IMR-90 (cell line): ENCODE measurements around the gene NAA80. TPM values are rescaled to one million over a fixed set of nuclear protein-coding genes. Genes with fewer than 3 reads are reported as not detected.
A peak's percentile ranks its signal among the peaks of the same experiment; 100 is the strongest.

Experiments used
- ATAC-seq: fragments of 200-7000 bp; cut with Tn5 transposase; 2 replicates; pipeline ENCODE4 v1.9.1; 2020; ENCODE audit warnings: low read depth, mild to moderate bottlenecking, moderate library complexity
- BruUV-seq: library from RNA; stranded (reverse); fragments of 400-500 nt; replicated peaks from 2 replicates; lab custom pipeline; 2021; lab: Mats Ljungman, UMichigan
- CTCF ChIA-PET: fragments of 300-600 bp; formaldehyde crosslinking; extraction: SDS; loops from one replicate; lab custom pipeline; 2021; ENCODE audit warnings: antibody characterized with exemption; lab: Yijun Ruan, JAX
- POLR2A ChIA-PET: fragments of 300-600 bp; sonication (Branson Sonifier 250); formaldehyde crosslinking; loops from one replicate; lab custom pipeline; 2022; ENCODE audit warnings: antibody characterized with exemption; ENCODE audit not compliant: unreplicated experiment; lab: Charles Lee
- DNase-seq: peaks from one replicate; pipeline ENCODE4 v3.0.0; 2013
- H2AFZ ChIP-seq: replicated peaks from 2 replicates; pipeline ENCODE3; 2013; ENCODE audit warnings: low read length, mild to moderate bottlenecking; ENCODE audit not compliant: poor library complexity
- H2AK5ac ChIP-seq: 2 replicates; pipeline ENCODE4 v1.6.1; 2013; ENCODE audit warnings: low read depth, low read length, inconsistent platforms
- H2AK9ac ChIP-seq: replicated peaks from 2 replicates; pipeline ENCODE3; 2013; ENCODE audit warnings: mild to moderate bottlenecking, low read depth, low read length, moderate library complexity; ENCODE audit not compliant: poor library complexity
- H2BK120ac ChIP-seq: 2 replicates; pipeline ENCODE4 v1.6.1; 2013; ENCODE audit warnings: low read depth, low read length, inconsistent platforms
- H2BK15ac ChIP-seq: 3 replicates; pipeline ENCODE4 v1.6.1; 2013; ENCODE audit warnings: low read depth, low read length, inconsistent platforms
- H2BK20ac ChIP-seq: 2 replicates; pipeline ENCODE4 v1.6.1; 2013; ENCODE audit warnings: low read depth, mild to moderate bottlenecking, inconsistent platforms, low read length, moderate library complexity
- H2BK5ac ChIP-seq: 2 replicates; pipeline ENCODE4 v1.6.1; 2013; ENCODE audit warnings: mild to moderate bottlenecking, low read depth, low read length, inconsistent platforms; ENCODE audit not compliant: poor library complexity, severe bottlenecking
- H3K14ac ChIP-seq: replicated peaks from 2 replicates; pipeline ENCODE4 v1.6.1; 2013; ENCODE audit warnings: low read depth, low read length, inconsistent platforms
- H3K18ac ChIP-seq: 2 replicates; pipeline ENCODE4 v1.6.1; 2013; ENCODE audit warnings: low read depth, low read length, control low read depth
- H3K23ac ChIP-seq: 2 replicates; pipeline ENCODE4 v1.6.1; 2013; ENCODE audit warnings: low read depth, low read length, inconsistent platforms
- H3K27ac ChIP-seq: 2 replicates; pipeline ENCODE4 v1.5.1; 2013; ENCODE audit warnings: mild to moderate bottlenecking, control low read depth, low read length; ENCODE audit not compliant: insufficient read depth
- H3K27me3 ChIP-seq: 2 replicates; pipeline ENCODE4 v1.6.1; 2013; ENCODE audit warnings: low read length; ENCODE audit not compliant: control insufficient read depth, insufficient read depth
- H3K36me3 ChIP-seq: 2 replicates; pipeline ENCODE4 v1.6.1; 2013; ENCODE audit warnings: low read length, mixed read lengths; ENCODE audit not compliant: control insufficient read depth, insufficient read depth
- H3K4ac ChIP-seq: 2 replicates; pipeline ENCODE4 v1.6.1; 2013; ENCODE audit warnings: low read depth, low read length, inconsistent platforms
- H3K4me1 ChIP-seq: 2 replicates; pipeline ENCODE4 v1.6.1; 2013; ENCODE audit warnings: low read length, mixed read lengths; ENCODE audit not compliant: control insufficient read depth, insufficient read depth
- H3K4me2 ChIP-seq: 2 replicates; pipeline ENCODE4 v1.6.1; 2013; ENCODE audit warnings: low read depth, mild to moderate bottlenecking, control low read depth, low read length, moderate library complexity
- H3K4me3 ChIP-seq: 2 replicates; pipeline ENCODE4 v1.5.1; 2013; ENCODE audit warnings: low read depth, mild to moderate bottlenecking, control low read depth, low read length, moderate library complexity; ENCODE audit not compliant: insufficient read depth
- H3K56ac ChIP-seq: 2 replicates; pipeline ENCODE4 v1.6.1; 2013; ENCODE audit warnings: low read length, inconsistent platforms; ENCODE audit not compliant: insufficient read depth; ENCODE audit errors: extremely low read depth
- H3K79me1 ChIP-seq, 2 experiments: 2 replicates each; pipeline ENCODE4 v1.6.1; 2013; ENCODE audit warnings: low read length in 2 of 2, inconsistent platforms in 1 of 2, low read depth in 1 of 2
- H3K9ac ChIP-seq: 2 replicates; pipeline ENCODE4 v1.6.1; 2013; ENCODE audit warnings: low read depth, low read length, control low read depth
- H3K9me1 ChIP-seq: 2 replicates; pipeline ENCODE4 v1.6.1; 2013; ENCODE audit warnings: low read length, inconsistent platforms; ENCODE audit not compliant: insufficient read depth
- H3K9me3 ChIP-seq: 2 replicates; pipeline ENCODE4 v1.6.1; 2013; ENCODE audit warnings: low read length; ENCODE audit not compliant: control insufficient read depth, insufficient read depth
- H4K20me1 ChIP-seq: 2 replicates; pipeline ENCODE4 v1.6.1; 2013; ENCODE audit warnings: low read length, inconsistent platforms; ENCODE audit not compliant: insufficient read depth
- H4K5ac ChIP-seq: 2 replicates; pipeline ENCODE4 v1.6.1; 2013; ENCODE audit warnings: mild to moderate bottlenecking, low read depth, low read length, control low read depth
- H4K8ac ChIP-seq, 2 experiments: 2 replicates each; pipeline ENCODE4 v1.6.1; 2013; ENCODE audit warnings: low read depth in 2 of 2, low read length in 2 of 2, control low read depth in 1 of 2, inconsistent platforms in 1 of 2
- H4K91ac ChIP-seq: 2 replicates; pipeline ENCODE4 v1.6.1; 2013; ENCODE audit warnings: low read depth, low read length, inconsistent platforms; ENCODE audit not compliant: insufficient read depth
- CEBPB ChIP-seq: IDR thresholded peaks from 2 replicates; pipeline ENCODE4 v1.6.1; 2012; ENCODE audit warnings: low read depth, low read length, improper control_type of control experiment
- CHD1 ChIP-seq: IDR thresholded peaks from 2 replicates; pipeline ENCODE4 v1.6.1; 2012; ENCODE audit warnings: low read depth, low read length, improper control_type of control experiment
- CTCF ChIP-seq: conservative IDR thresholded peaks from 2 replicates; pipeline ENCODE4 v1.5.1; 2012; ENCODE audit warnings: mild to moderate bottlenecking, low read depth, low read length, improper control_type of control experiment
- MAFK ChIP-seq: IDR thresholded peaks from 2 replicates; pipeline ENCODE4 v1.6.1; 2012; ENCODE audit warnings: low read depth, low read length, improper control_type of control experiment
- MAZ ChIP-seq: IDR thresholded peaks from 2 replicates; pipeline ENCODE4 v1.6.1; 2012; ENCODE audit warnings: low read depth, mild to moderate bottlenecking, low read length, improper control_type of control experiment, moderate library complexity, borderline replicate concordance
- MXI1 ChIP-seq: IDR thresholded peaks from 2 replicates; pipeline ENCODE4 v1.6.1; 2012; ENCODE audit warnings: low read depth, mild to moderate bottlenecking, low read length, moderate library complexity, borderline replicate concordance
- NFE2L2 ChIP-seq: fragments of 150-350 bp; IDR thresholded peaks from 2 replicates; pipeline ENCODE4 v1.6.1; 2016; ENCODE audit warnings: low read depth, mild to moderate bottlenecking, low read length
- RAD21 ChIP-seq: IDR thresholded peaks from 2 replicates; pipeline ENCODE4 v1.6.1; 2012; ENCODE audit warnings: low read length, improper control_type of control experiment
- RFX5 ChIP-seq: IDR thresholded peaks from 2 replicates; pipeline ENCODE4 v1.8.0; 2012; ENCODE audit warnings: low read depth, mild to moderate bottlenecking, low read length, moderate library complexity
- SMC3 ChIP-seq: fragments of 150-350 bp; IDR thresholded peaks from 2 replicates; pipeline ENCODE4 v1.6.1; 2016; ENCODE audit warnings: low read depth, mild to moderate bottlenecking, antibody characterized with exemption, low read length, moderate library complexity
- WGBS, 2 experiments: methylation state at CpG; one replicate each; pipeline versions ENCODE4 v1.1.5 to v1.1.7; 2013; ENCODE audit warnings: missing lambda C conversion rate in 2 of 2; ENCODE audit not compliant: insufficient read length in 1 of 2; ENCODE audit errors: extremely low coverage in 2 of 2; 5-methylcytosine and 5-hydroxymethylcytosine counted together
- dilution Hi-C: fragments of 300-500 bp; cut with HindIII; formaldehyde crosslinking; loops from one replicate; pipeline ENCODE4 v1.14.3; 2018; ENCODE audit warnings: low sequenced_read_pairs; ENCODE audit not compliant: unreplicated experiment
- in situ Hi-C: fragments of 300-500 bp; cut with MboI; formaldehyde crosslinking; loops from 3 replicates; pipeline ENCODE4 v1.14.3; 2019; ENCODE audit warnings: low sequenced_read_pairs, inconsistent platforms, mixed read lengths
- intact Hi-C: fragments of 100-400 bp; cut with micrococcal nuclease; formaldehyde crosslinking; loops from 2 replicates; pipeline ENCODE4 v1.10.0; 2022
- polyA plus RNA-seq, 3 experiments: library from polyadenylated mRNA; depleted of rRNA; stranded (reverse); fragments of >200 nt; gene quantifications; 2 replicates each; pipeline ENCODE4 v1.2.3, GENCODE V29; 2012; ENCODE audit warnings: low replicate concordance in 1 of 3
- total RNA-seq: library from RNA; depleted of rRNA; stranded (reverse); fragments of >200 nt; gene quantifications from 2 replicates; pipeline ENCODE4 v1.2.3, GENCODE V29; 2012

NAA80 gene
- total and polyA plus RNA-seq, 2 of the 4 experiments (the other 2 are of a cell fraction), result 5.0 to 14.4 TPM

DNA sequence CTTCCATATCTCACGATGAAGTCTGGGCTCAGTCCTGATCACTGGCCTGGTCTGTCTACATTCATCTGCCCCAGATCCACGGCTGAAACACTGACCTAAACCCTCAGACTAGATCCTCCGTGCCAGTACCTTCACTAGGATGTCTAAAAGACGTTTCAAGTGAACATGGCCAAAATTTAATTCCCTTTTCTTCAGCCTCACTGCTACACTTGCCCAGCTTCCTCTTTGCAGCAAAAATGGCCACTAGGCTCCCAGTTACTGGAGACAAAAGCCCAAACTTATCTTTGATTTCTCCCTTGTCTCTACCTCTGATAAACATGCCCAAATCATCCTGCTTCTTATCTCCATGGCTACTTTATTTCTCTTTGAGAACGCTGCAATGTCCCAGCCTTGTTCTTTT lies 39.8 kb upstream of the NAA80 start:
- no TSS peak for BruUV-seq
- ATAC-seq (no peak), DNase-seq (no peak)
- H3K9me1 ChIP-seq, result peaks cover 23% of the 10 kb centered on the region
- H4K8ac ChIP-seq, result peak overlapping the region in 1 of 2 experiments; percentile 56; a peak in 2 of 4 replicates
- TF ChIP-seq NFE2L2, result no peak
- TF ChIP-seq RAD21, result no peak
- no peak for TF ChIP-seq RFX5
- TF ChIP-seq CTCF, result no peak
- TF ChIP-seq MAZ, result no peak
- no peak for TF ChIP-seq CHD1
- TF ChIP-seq MXI1, result no peak
- TF ChIP-seq CEBPB, result no peak
- TF ChIP-seq SMC3, result no peak
- no peak for TF ChIP-seq MAFK
- ChIA-PET CTCF (no interaction called here), POLR2A (no interaction called here)
- H2AFZ ChIP-seq, result peak overlapping the region; percentile 62
- peak overlapping the region; percentile 70 for H2AK9ac ChIP-seq
- intact Hi-C loops (no loop called here), in situ Hi-C loops (loop anchor here (25.0 kb wide), 3 partner anchors 1048 to 1823 kb away; partner anchors contain the start of genes ABHD14B, GPR62, MANF and PCBP4), dilution Hi-C loops (no loop called here)
- no peak overlapping the region for H4K5ac ChIP-seq
- no peak overlapping the region for H3K56ac ChIP-seq
- no peaks in the 10 kb centered on the region for H3K27me3 ChIP-seq
- H3K4ac ChIP-seq, result peak overlapping the region; percentile 62
- no peak overlapping the region for H3K4me3 ChIP-seq
- H3K36me3 ChIP-seq, result peaks cover 3% of the 10 kb centered on the region; the same call in 1 of the 2 replicates
- peak overlapping the region; percentile 19 for H2BK120ac ChIP-seq
- peak overlapping the region; percentile 61; the same call in 1 of the 3 replicates for H2BK15ac ChIP-seq
- H3K4me2 ChIP-seq, result no peak overlapping the region
- peaks cover 15 to 50% of the 10 kb centered on the region in 2 experiments; a peak in 3 of 4 replicates for H3K79me1 ChIP-seq
- H3K9ac ChIP-seq, result no peak overlapping the region
- H4K20me1 ChIP-seq, result peaks cover 28% of the 10 kb centered on the region
- no peak overlapping the region; the same call in 1 of the 2 replicates for H4K91ac ChIP-seq
- H3K18ac ChIP-seq, result no peak overlapping the region
- no peak overlapping the region for H3K27ac ChIP-seq
- no peaks in the 10 kb centered on the region for H3K9me3 ChIP-seq
- H2BK5ac ChIP-seq, result peak overlapping the region; percentile 7
- H3K4me1 ChIP-seq, result peaks cover 29% of the 10 kb centered on the region
- 79% methylated on average over 4 of the region's 5 CpGs; no CpG with 5 or more reads in 1 of the 2 experiments for WGBS, 2 experiments
- no peak overlapping the region; the same call in 1 of the 2 replicates for H2BK20ac ChIP-seq
- peak overlapping the region; percentile 64; the same call in 1 of the 2 replicates for H3K23ac ChIP-seq
- peak overlapping the region; percentile 59 for H2AK5ac ChIP-seq
- H3K14ac ChIP-seq, result 0 out of 2 replicates have a peak overlapping the region, but pooled peaks have one; percentile 37
